LNCaP clone FGC (cell line): ENCODE measurements around the gene SLC18A2.

Experiments used
- DNase-seq: peaks from one replicate; pipeline ENCODE4 v3.0.0-alpha.2; 2011; ENCODE audit warnings: low read depth
- H3K4me3 ChIP-seq: 2 replicates; pipeline ENCODE4 v1.5.1; 2011; ENCODE audit warnings: mild to moderate bottlenecking, low read depth, low read length, control low read depth
- TF ChIP-seq, protein P1 (sequence below): IDR thresholded peaks from 2 replicates; pipeline ENCODE4 v1.5.1; 2012; ENCODE audit warnings: mild to moderate bottlenecking; ENCODE audit not compliant: control insufficient read depth, insufficient read depth; ENCODE audit errors: extremely low read depth

The SLC18A2 gene

DNA sequence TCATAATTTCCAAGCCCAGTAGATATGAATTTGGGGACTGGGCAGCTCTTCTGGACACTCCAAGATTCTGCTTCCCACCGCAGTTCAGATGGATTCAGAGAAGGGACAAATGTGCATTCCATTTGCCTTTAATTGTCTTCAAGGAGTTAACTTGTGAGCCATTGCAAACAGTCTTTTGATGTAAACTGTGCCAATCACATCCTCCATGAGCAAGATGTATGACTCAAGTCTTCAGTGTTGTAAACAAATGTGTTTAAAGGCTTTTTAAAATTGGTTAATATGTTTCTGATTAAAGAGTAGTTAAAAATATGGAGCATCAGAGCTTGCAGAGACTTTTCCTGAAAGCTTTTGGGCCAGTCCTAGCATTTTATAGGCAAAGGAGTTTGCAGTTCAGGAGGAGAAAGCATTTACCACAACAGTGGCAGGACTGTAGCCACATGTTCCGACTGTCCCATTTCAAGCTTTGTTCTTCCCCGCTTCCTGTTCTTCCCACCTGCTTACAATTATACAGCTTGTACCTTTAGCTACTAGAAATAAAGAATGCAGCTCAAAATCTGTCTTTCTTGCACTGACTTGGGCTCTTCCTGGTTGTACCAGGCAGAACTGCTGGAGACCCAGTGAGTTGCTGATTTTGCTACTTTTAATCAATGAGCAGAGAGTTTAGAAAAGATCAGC lies 6.2 kb downstream of the SLC18A2 start:
- DNase-seq: no peak

DNA sequence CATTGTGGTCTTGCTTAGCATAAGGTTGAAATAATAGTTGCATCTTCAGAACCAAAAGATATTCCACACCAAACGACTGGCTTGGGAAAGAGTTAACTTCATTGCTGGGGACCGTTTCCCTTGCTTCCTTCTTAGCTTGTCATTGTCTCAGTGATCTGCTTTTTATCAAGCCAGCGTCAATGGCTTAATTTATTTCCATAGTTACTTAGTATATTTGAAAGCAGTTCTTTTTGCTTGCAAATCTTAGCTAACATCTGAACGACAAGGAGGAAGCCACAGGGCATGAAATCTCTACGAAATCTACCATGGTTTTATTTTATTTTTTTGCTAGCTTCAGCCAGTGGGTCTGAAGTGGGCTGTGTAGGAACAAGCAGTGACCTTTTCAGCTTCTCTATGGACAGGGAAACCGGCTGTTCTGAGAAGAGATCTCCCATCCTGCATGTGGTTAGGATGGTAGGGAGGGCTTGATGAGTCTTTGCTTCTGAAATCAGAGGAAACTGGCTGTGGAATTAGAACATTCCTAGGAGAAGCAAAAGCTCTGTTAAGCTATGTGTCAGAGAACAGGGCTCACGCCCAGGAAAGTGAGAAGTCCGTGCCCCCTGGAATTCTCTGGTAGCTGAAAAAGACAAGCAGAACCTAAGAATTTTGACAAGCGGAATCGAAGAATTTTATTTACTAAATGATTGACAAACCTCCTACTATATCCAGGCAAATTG lies 8.0 kb downstream of the SLC18A2 start:
- TF ChIP-seq, protein P1, sequence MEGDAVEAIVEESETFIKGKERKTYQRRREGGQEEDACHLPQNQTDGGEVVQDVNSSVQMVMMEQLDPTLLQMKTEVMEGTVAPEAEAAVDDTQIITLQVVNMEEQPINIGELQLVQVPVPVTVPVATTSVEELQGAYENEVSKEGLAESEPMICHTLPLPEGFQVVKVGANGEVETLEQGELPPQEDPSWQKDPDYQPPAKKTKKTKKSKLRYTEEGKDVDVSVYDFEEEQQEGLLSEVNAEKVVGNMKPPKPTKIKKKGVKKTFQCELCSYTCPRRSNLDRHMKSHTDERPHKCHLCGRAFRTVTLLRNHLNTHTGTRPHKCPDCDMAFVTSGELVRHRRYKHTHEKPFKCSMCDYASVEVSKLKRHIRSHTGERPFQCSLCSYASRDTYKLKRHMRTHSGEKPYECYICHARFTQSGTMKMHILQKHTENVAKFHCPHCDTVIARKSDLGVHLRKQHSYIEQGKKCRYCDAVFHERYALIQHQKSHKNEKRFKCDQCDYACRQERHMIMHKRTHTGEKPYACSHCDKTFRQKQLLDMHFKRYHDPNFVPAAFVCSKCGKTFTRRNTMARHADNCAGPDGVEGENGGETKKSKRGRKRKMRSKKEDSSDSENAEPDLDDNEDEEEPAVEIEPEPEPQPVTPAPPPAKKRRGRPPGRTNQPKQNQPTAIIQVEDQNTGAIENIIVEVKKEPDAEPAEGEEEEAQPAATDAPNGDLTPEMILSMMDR: no peak
- H3K4me3 ChIP-seq: no peak overlapping the region
- DNase-seq: no peak

More for the DNA sequence above, 6.2 kb downstream of the SLC18A2 start:
- TF ChIP-seq, protein P1: no peak
- H3K4me3 ChIP-seq: no peak overlapping the region

DNA sequence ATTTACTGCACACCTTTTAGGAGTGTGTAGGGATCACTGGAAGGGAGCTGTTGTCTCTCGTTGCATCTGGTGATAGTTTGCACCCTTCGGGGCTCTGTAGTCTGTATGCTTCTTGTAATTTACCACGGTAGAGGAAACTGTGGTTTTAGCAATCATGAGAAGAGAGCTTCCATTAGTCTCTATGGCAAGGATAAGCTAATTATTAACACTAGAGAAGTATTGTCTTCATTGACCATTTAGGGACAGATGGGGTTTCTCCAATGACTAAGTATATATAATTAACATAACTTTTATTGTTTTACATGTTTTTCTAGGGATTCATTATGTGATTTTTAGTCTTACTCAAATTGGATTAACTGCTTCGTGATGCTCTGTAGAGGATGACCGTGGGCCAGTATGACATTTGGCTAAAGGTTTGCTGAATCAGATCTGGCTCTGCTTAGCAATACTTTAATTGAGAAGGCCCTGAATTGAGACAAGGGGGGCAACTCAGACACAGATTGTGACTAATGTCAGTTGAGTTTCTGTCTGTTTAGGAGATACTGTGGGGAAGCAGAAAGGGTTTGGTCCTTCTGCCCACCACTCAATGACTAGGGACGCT lies 8.7 kb downstream of the SLC18A2 start:
- TF ChIP-seq, protein P1: no peak
- DNase-seq: no peak
- H3K4me3 ChIP-seq: no peak overlapping the region

DNA sequence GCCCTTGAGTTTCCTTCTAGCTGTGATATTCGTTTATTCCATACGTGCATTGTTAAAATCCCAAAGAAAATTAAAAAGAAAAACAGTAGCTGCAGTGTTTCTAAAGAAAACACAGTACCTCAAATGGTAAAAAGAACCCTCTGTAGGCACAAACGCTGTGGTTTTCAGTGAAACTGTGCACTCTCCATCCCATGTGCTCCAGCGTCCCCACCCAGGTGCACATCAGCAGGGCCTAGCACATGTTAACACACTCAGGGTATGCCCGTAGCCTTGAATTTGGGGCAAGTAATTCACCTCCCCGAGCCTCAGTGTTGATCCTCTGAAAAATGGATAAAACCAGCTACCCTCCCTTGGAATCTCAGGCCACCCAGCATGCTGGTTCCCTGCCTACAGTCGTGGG lies 9.5 kb downstream of the SLC18A2 start:
- TF ChIP-seq, protein P1: no peak
- no peak overlapping the region for H3K4me3 ChIP-seq
- no peak for DNase-seq

DNA sequence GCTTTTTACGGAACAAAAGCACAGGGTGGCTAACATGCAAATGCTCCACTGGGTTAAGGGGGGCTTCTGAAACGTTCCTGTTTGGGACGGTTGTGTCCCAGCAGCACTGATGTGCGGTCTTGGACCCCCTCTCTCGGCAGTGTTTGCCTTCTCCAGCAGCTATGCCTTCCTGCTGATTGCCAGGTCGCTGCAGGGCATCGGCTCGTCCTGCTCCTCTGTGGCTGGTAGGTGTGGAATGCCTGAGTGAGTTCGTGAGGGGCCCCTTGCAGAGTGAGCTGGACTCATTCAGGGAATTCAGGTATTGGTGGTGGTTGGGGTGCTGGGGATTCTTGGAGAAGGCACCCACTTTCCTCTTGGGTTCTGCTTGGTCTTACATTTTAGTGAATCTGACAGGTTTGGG lies 13.0 kb downstream of the SLC18A2 start:
- no peak for DNase-seq
- TF ChIP-seq, protein P1: no peak
- H3K4me3 ChIP-seq: no peak overlapping the region

DNA sequence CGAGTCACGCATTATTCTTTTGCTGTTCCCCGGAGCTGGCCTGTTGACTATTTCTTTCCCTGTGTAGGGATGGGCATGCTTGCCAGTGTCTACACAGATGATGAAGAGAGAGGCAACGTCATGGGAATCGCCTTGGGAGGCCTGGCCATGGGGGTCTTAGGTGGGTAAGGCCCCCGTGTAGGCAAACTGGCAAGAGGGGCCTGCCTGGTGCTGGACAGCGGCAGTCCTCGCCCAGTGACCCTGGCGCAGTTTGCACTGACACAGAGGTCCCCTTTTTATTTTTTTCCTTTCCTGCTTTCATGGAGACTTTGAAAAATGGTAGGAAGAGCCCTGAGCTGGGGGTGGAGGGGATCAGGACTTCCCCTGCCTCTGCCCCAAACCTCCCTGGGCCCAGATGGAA lies 13.4 kb downstream of the SLC18A2 start:
- H3K4me3 ChIP-seq: no peak overlapping the region
- DNase-seq: no peak
- TF ChIP-seq, protein P1: no peak
